ENCODE measurements around the gene REPIN1. TPM values are rescaled to one million over a fixed set of nuclear protein-coding genes. Genes with fewer than 3 reads are reported as not detected.

Gene REPIN1
- total RNA-seq, 1 donor from 2014 or later, result 86.0 TPM

GRCh38 chr7:150381785-150382122 lies 13.1 kb downstream of the REPIN1 start:
- intact Hi-C loops (cut with DNase I), result no loop called here
- Histone ChIP-seq H3K4me3 (no peak overlapping the region), H3K27me3 (ENCODE audit: low read depth) (no peaks in the 10 kb centered on the region), H3K27ac (no peak overlapping the region), H3K9me3 (no peaks in the 10 kb centered on the region), H3K4me1 (peaks cover 24% of the 10 kb centered on the region), H3K36me3 (no peaks in the 10 kb centered on the region)
- no peak for ATAC-seq
- DNase-seq, result no peak
- no peak for TF ChIP-seq CTCF (IDR thresholded peaks at IDR 0.05)

GRCh38 chr7:150382123-150382843 lies 13.7 kb downstream of the REPIN1 start:
- H3K27ac ChIP-seq, result no peak overlapping the region

GRCh38 chr7:150382844-150383225 lies 14.2 kb downstream of the REPIN1 start:
- no peak for ATAC-seq
- Histone ChIP-seq H3K27me3 (ENCODE audit: low read depth) (no peaks in the 10 kb centered on the region), H3K36me3 (no peaks in the 10 kb centered on the region), H3K4me3 (no peak overlapping the region), H3K4me1 (peaks cover 17% of the 10 kb centered on the region), H3K27ac (no peak overlapping the region), H3K9me3 (no peaks in the 10 kb centered on the region)
- no peak for DNase-seq
- intact Hi-C loops (cut with DNase I), result no loop called here
- TF ChIP-seq CTCF (IDR thresholded peaks at IDR 0.05), result no peak

More at GRCh38 chr7:150382123-150382843, 13.7 kb downstream of the REPIN1 start:
- DNase-seq, result no peak
- Histone ChIP-seq H3K36me3 (no peaks in the 10 kb centered on the region), H3K4me1 (peaks cover 22% of the 10 kb centered on the region), H3K4me3 (no peak overlapping the region), H3K9me3 (no peaks in the 10 kb centered on the region), H3K27me3 (ENCODE audit: low read depth) (no peaks in the 10 kb centered on the region)
- TF ChIP-seq CTCF (IDR thresholded peaks at IDR 0.05), result no peak
- intact Hi-C loops (cut with DNase I), result no loop called here
- ATAC-seq, result no peak

- Histone ChIP-seq H3K27ac (no peak overlapping the region), H3K27me3 (ENCODE audit: low read depth) (no peaks in the 10 kb centered on the region), H3K36me3 (no peaks in the 10 kb centered on the region), H3K4me3 (no peak overlapping the region), H3K9me3 (no peaks in the 10 kb centered on the region), H3K4me1 (peaks cover 16% of the 10 kb centered on the region)
- no peak for ATAC-seq
- intact Hi-C loops (cut with DNase I), result no loop called here
- DNase-seq, result no peak
- TF ChIP-seq CTCF (IDR thresholded peaks at IDR 0.05), result no peak
Measured at GRCh38 chr7:150383710-150384397, 15.2 kb downstream of the REPIN1 start.

GRCh38 chr7:150384406-150385301 lies 16.0 kb downstream of the REPIN1 start:
- TF ChIP-seq CTCF (IDR thresholded peaks at IDR 0.05), result no peak
- no peaks in the 10 kb centered on the region for H3K9me3 ChIP-seq
- H3K27me3 ChIP-seq (ENCODE audit: low read depth), result no peaks in the 10 kb centered on the region
- peaks cover 16% of the 10 kb centered on the region for H3K4me1 ChIP-seq
- intact Hi-C loops (cut with DNase I), result no loop called here
- ATAC-seq (peak in 1 of 2 donors; percentile 12), DNase-seq (no peak)
- H3K4me3 ChIP-seq, result no peak overlapping the region
- H3K36me3 ChIP-seq, result no peaks in the 10 kb centered on the region
- H3K27ac ChIP-seq, result no peak overlapping the region

Data from lower lobe of right lung (tissue), 2 donors.